Testis (tissue), 2 donors: ENCODE measurements around the gene NFIA.

Experiments
- CTCF ChIP-seq, 3 experiments: fragments of 450-650 bp in 2 of 3; fragments of 200-600 bp in 1 of 3; sonication (generic) in 1 of 3; IDR thresholded peaks; one replicate each; pipeline ENCODE4 v1.5.1; 2016 to 2019; ENCODE audit warnings: antibody characterized with exemption in 3 of 3, mild to moderate bottlenecking in 2 of 3, moderate library complexity in 1 of 3
- POLR2A ChIP-seq: fragments of 450-650 bp; IDR thresholded peaks from one replicate; pipeline ENCODE4 v1.6.1; 2017; ENCODE audit warnings: antibody characterized with exemption, mild to moderate bottlenecking, moderate library complexity

- TF ChIP-seq CTCF (IDR thresholded peaks at IDR 0.05) = no peak
- no peak for TF ChIP-seq POLR2A
Measured at GRCh38 chr1:61498342-61498741, 416.0 kb downstream of the NFIA start.
